Mammary epithelial cell (primary cell): ENCODE measurements around the gene C17orf75.

ENCODE experiments used
- CTCF ChIP-seq, 2 donors: IDR thresholded peaks in 1 of 2; conservative IDR thresholded peaks in 1 of 2; 2 replicates each; pipeline ENCODE4 v1.5.1; 2011 to 2012; ENCODE audit warnings: inconsistent platforms in 2 of 2, low read length in 2 of 2, mild to moderate bottlenecking in 2 of 2, control low read depth in 1 of 2, low read depth in 1 of 2; ENCODE audit not compliant: insufficient read depth in 1 of 2; ENCODE audit errors: extremely low read depth in 1 of 2
- EZH2 ChIP-seq: IDR thresholded peaks from 2 replicates; pipeline ENCODE4 v1.6.1; 2012; ENCODE audit warnings: low read length, inconsistent platforms, borderline replicate concordance

- TF ChIP-seq CTCF (conservative IDR thresholded peaks at IDR 0.05 in 1 of 2, IDR thresholded peaks at IDR 0.05 in 1 of 2; ENCODE audit: extremely low read depth in 1 of 2, insufficient read depth in 1 of 2, low read depth in 1 of 2, low read length in 2 of 2) (no peak), EZH2 (no peak)
Measured at GRCh38 chr17:32331243-32332040, 10.5 kb downstream of the C17orf75 start.
